ENCODE measurements around the gene KCNT1. TPM values are rescaled to one million over a fixed set of nuclear protein-coding genes. Genes with fewer than 3 reads are reported as not detected.
A peak's percentile ranks its signal among the peaks of the same experiment; 100 is the strongest.
"Not testable (repeated sequence)": the region's sequence is repeated elsewhere in the genome, so short reads cannot be mapped to it uniquely, and the experiment has no call there.

KCNT1 gene
- polyA plus RNA-seq (ENCODE audit: insufficient read length in 4 of 4): under 1 TPM; 0.08 to 0.24 (median 0.22) TPM

GRCh38 chr9:135701959-135702721, at the start of gene KCNT1:
Gene KCNT1 (plus strand): TSS chr9:135702185. CDS start chr9:135702259, 74 bp downstream.
- peak; percentile 27 to 56 (median 32) for DNase-seq (ENCODE audit: low read depth in 4 of 4, low spot score in 3 of 4)

DNA sequence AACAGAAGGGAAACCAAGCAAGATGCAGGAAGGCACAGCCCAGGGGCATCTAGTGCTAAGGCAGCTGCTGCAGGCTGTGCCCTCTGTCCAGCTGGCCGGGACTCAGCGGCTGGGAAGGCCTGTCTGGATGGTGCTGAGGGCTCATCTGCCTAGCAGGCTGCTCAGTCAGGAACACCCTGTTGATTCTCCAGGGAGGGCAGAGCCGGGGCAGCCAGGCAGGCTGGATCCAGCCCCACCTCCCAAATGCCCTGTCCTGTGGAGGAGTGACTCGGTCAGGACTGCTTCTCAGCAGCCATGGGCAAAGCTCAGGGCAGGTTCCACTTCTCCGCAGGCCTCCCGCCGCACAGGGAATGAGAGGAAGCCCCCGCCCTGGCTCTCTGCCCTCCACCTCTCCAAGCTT, 46.7 kb upstream of the KCNT1 start:
- DNase-seq (ENCODE audit: low read depth in 4 of 4, low spot score in 3 of 4): no peak

DNA sequence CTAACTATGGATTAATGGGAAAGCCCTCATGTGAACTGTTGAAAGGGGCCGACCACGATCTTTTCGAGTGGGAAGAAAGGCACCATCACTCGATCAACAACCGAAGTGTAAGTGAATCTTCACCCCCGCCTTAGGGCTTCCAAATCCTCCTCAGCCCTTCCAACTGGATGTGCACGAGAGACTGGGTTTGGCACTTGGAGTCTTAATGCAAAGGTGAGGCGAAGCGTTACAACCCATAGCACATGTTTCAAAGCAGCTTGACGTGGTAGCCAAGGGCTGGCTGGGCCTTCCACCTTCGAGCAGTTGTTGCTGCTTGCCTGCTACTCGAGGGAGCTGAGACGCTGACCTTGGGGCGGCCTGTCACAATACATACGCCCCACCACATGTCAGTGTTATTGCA, 44.6 kb upstream of the KCNT1 start:
- DNase-seq (ENCODE audit: low read depth in 4 of 4, low spot score in 3 of 4): no peak

DNA sequence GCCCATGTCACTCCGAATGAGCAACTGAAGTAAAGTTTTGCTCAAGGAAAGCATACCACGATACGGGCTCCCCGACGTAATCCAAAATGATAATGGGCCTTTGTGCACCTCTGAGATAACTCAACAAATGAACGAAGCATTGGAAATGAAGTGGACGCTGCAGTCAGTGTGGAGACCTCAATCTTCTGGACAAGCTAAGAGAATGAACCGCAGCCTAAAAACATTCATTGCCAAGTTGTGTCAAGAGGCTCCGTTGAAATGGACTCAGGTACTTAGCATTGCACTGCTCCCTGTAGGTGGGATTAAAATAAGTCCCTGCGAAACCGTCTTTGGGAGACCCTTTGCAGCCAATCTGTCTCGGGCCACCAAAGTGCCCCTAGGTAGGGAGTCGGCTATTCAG, 42.7 kb upstream of the KCNT1 start:
- DNase-seq (ENCODE audit: low read depth in 4 of 4, low spot score in 3 of 4): no peak

- DNase-seq (ENCODE audit: low read depth in 4 of 4, low spot score in 3 of 4): no peak
Measured at GRCh38 chr9:135660407-135660806, 41.6 kb upstream of the KCNT1 start.

DNA sequence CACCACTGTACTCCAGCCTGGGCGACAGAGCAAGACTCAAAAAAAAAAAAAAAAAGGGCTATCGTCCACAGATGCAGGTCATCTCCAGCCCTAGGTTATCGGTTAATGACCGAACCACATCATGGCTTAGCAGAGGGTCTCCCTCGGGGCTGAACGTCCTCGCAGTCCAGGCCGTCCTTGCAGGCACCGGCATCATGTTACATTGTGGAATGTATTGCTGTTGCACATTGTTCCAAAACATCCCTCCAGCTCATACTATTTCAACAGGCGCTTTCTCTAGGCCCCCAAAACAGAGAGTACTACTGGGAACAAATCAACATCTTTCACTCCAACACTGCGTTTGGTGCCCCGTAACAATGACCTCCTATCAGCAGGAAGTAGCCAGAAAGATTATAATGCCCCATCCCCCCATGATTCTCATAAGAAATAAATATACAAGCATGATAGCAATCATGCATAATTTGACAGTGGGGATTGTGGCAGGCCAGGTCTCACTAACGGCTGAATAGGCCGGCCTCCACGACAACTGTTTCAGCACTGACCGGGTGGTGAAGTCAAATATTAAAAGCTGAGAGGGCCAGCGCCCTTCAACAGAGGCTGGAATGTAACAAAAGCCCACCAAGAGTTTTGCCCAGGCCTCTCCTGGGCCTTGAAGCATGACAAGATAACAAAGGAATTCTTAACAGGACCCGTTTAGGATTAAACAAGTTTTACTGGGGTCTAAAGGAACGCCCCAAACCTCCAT, 40.0 kb upstream of the KCNT1 start:
- peak in 2 of 4 donors; percentile 4 to 7 for DNase-seq (ENCODE audit: low read depth in 4 of 4, low spot score in 3 of 4)

GRCh38 chr9:135662758-135663450, 39.1 kb upstream of the KCNT1 start, which contains the start of gene LCN9:
Gene LCN9 (plus strand): TSS chr9:135663309. CDS start chr9:135663322, 13 bp downstream.
- DNase-seq (ENCODE audit: low read depth in 4 of 4, low spot score in 3 of 4): no peak

- no peak for DNase-seq (ENCODE audit: low read depth in 4 of 4, low spot score in 3 of 4)
Measured at GRCh38 chr9:135663451-135663770, 38.6 kb upstream of the KCNT1 start.

GRCh38 chr9:135663857-135664256, 38.1 kb upstream of the KCNT1 start:
- no peak for DNase-seq (ENCODE audit: low read depth in 4 of 4, low spot score in 3 of 4)

GRCh38 chr9:135664266-135664665, 37.7 kb upstream of the KCNT1 start:
- DNase-seq (ENCODE audit: low read depth in 4 of 4, low spot score in 3 of 4): no peak

- no peak for DNase-seq (ENCODE audit: low read depth in 4 of 4, low spot score in 3 of 4)
Measured at GRCh38 chr9:135664801-135665794, 36.9 kb upstream of the KCNT1 start.

- no peak for DNase-seq (ENCODE audit: low read depth in 4 of 4, low spot score in 3 of 4)
Measured at GRCh38 chr9:135665795-135666189, 36.2 kb upstream of the KCNT1 start.

DNA sequence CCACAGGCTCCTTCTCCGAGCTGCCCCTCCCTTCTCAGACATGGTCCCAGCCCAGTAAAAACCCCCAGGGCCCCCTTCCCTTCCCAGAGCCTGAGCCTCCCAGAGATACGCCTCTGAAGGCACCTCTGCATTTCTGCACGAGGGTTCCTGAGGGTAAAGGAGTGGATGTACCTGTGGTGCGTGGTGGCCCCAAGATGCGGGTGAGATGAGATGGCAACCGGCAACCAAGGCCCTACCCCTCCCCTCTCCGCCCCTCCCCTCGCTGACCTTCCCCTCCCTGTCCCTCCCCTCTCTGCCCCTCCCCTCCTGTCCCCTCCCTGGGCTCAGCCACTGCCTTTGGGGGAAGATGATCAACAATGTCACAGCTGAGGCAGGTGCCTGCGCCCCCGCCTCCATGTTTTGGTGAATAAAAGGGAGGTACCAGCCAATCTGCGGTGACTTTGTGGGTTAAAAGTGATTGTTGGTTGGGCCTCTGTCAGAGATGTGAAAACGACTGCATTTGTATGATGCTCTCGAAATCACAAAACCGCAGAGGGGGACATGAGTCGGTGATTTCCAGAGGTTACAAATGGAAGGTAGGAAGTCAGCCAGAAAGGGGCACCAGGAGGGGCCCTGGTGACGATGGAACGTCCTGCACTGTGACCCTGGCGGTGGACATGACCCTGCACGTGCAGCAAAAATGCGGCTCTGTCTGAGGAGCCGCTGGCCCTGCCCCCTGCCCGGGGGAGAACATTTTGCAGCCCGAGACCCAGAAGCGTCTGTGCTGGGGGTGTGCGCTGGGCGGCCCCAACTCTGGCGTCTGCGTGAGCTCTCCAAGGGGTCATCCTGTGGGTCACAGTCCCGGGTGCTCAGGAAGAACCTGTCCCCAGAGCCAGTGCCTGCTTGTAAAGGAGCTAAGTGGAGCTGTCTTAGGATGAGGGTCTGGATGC, 35.2 kb upstream of the KCNT1 start:
- no peak for DNase-seq (ENCODE audit: low read depth in 4 of 4, low spot score in 3 of 4)

- no peak for DNase-seq (ENCODE audit: low read depth in 4 of 4, low spot score in 3 of 4)
Measured at GRCh38 chr9:135667463-135668001, 34.5 kb upstream of the KCNT1 start.

DNA sequence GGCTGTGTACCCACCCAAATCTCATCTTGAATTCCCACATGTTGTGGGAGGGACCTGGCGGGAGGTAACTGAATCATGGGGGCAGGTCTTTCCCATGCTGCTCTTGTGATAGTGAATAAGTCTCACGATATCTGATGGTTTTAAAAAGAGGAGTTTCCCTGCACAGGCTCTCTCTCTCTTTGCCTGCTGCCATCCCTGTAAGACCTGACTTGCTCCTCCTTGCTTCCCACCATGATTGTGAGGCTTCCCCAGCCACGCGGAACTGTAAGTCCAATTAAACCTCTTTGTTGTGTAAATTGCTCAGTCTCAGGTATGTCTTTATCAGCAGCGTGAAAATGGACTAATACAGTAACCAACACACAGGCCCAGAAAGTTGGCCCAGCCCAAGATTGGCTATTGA, 33.0 kb upstream of the KCNT1 start:
- not testable (repeated sequence) for DNase-seq (ENCODE audit: low read depth in 4 of 4, low spot score in 3 of 4)

- no peak for DNase-seq (ENCODE audit: low read depth in 4 of 4, low spot score in 3 of 4)
Measured at GRCh38 chr9:135669616-135670285, 32.2 kb upstream of the KCNT1 start.

DNA sequence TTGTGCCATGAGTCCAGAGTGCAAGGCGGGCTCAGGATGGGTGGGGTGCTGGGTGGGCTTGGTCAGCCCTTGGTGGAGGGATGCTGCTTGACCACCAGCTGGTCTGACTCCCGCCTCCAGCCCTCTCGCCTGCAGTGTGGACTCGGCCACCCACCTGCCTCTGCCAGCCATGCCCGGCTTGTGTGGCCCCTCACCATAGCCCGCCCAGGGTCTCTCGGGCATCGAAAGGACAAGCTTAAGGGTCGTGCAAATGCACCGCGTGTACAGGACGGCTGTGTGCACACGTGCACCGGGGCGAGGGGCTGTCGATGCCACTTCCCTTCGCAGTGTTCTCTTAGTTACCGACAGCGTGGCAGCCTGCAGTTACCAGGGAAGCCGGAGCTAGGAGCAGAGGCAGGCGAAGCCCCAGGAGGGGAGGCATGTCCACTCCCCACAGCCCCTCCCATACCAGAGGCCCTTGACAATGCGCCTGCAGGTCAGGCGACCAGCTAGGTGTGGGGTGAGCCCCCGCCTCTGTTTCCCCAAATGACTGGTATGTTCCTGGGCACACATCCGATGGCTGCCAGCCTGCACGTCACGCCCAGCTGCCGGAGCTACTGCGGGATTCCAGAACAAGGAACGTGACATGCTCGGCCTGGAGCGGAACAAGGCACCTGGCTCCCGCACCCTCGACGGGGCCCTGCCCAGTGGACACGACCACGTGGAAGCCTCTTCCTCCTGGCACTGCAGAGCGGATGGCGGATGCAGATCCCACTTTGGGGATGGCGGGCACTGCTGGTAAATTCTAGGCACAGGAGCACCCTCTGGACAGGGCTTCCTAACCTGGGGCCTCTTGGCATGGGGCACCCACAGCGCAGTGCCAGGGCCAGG, 31.0 kb upstream of the KCNT1 start:
- no peak for DNase-seq (ENCODE audit: low read depth in 4 of 4, low spot score in 3 of 4)
